B cell (primary cell): Measurements from ENCODE around the gene MST1R. TPM values are rescaled to one million over a fixed set of nuclear protein-coding genes. Genes with fewer than 3 reads are reported as not detected.

Experiments
- ATAC-seq: fragments of 200-7000 bp; cut with Tn5 transposase; one replicate; pipeline ENCODE4 v1.10.0; 2021; ENCODE audit warnings: low read depth, mild to moderate bottlenecking, moderate number of reproducible peaks, moderate library complexity
- CTCF ChIA-PET: fragments of 350-600 bp; sonication (Branson Sonifier 250); formaldehyde crosslinking; loops from one replicate; lab custom pipeline; 2021; ENCODE audit warnings: antibody characterized with exemption, inconsistent platforms; lab: Charles Lee
- POLR2A ChIA-PET: fragments of 350-600 bp; sonication (Branson Sonifier 250); formaldehyde crosslinking; loops from one replicate; lab custom pipeline; 2021; ENCODE audit warnings: antibody characterized with exemption; lab: Charles Lee
- DNase-seq: peaks from one replicate; pipeline ENCODE4 v3.0.0; 2013
- H2AFZ ChIP-seq: 2 replicates; pipeline ENCODE4 v1.6.1; 2012; ENCODE audit warnings: mild to moderate bottlenecking, low read depth, low read length; ENCODE audit not compliant: insufficient read depth, poor library complexity, severe bottlenecking
- H3K27ac ChIP-seq, 2 donors: 1 replicate in 1 of 2; 2 replicates in 1 of 2; pipeline ENCODE4 v1.5.1; 2012 to 2013; ENCODE audit warnings: low read length in 2 of 2, mild to moderate bottlenecking in 2 of 2, moderate library complexity in 1 of 2
- H3K27me3 ChIP-seq, 4 experiments: fragments of 200-600 bp in 1 of 4; sonication (generic) in 1 of 4; replicated peaks in 1 of 4; 1 replicate in 2 of 4; 2 replicates in 2 of 4; pipeline versions ENCODE4 v1.6.1 to v1.7.0; 2013 to 2016; ENCODE audit warnings: low read length in 3 of 4, mild to moderate bottlenecking in 2 of 4, mixed read lengths in 1 of 4, moderate library complexity in 1 of 4; ENCODE audit not compliant: insufficient read depth in 4 of 4, control insufficient read depth in 3 of 4; ENCODE audit errors: control extremely low read depth in 1 of 4
- H3K36me3 ChIP-seq, 2 experiments: replicated peaks in 1 of 2; 1 replicate in 1 of 2; 2 replicates in 1 of 2; pipeline versions ENCODE4 v1.6.1 to v1.7.1; 2013; ENCODE audit warnings: low read length in 1 of 2; ENCODE audit not compliant: insufficient read depth in 2 of 2, control insufficient read depth in 1 of 2; ENCODE audit errors: control extremely low read depth in 1 of 2, extremely low read depth in 1 of 2
- H3K4me1 ChIP-seq, 2 donors: fragments of 200-600 bp in 1 of 2; sonication (generic) in 1 of 2; 1 replicate in 1 of 2; 2 replicates in 1 of 2; pipeline versions ENCODE4 v1.5.1 to v1.6.1; 2013 to 2017; ENCODE audit warnings: low read length in 2 of 2; ENCODE audit not compliant: control insufficient read depth in 2 of 2, insufficient read depth in 2 of 2
- H3K4me2 ChIP-seq: replicated peaks from 2 replicates; pipeline ENCODE3; 2012; ENCODE audit warnings: mild to moderate bottlenecking, low read depth, low read length; ENCODE audit not compliant: poor library complexity, severe bottlenecking
- H3K4me3 ChIP-seq, 5 experiments: fragments of 200-600 bp in 1 of 5; sonication (generic) in 1 of 5; 1 replicate in 3 of 5; 2 replicates in 2 of 5; pipeline versions ENCODE4 v1.5.1 to v1.7.0; 2011 to 2016; ENCODE audit warnings: low read length in 4 of 5, mild to moderate bottlenecking in 4 of 5, low read depth in 2 of 5, control low read depth in 1 of 5, moderate library complexity in 1 of 5; ENCODE audit not compliant: insufficient read depth in 1 of 5; ENCODE audit errors: control extremely low read depth in 1 of 5, extremely low read depth in 1 of 5
- H3K79me2 ChIP-seq: fragments of 200-600 bp; sonication (generic); one replicate; pipeline ENCODE4 v1.6.0; 2016; ENCODE audit warnings: low read length; ENCODE audit not compliant: control insufficient read depth, insufficient read depth
- H3K9ac ChIP-seq: fragments of 200-600 bp; sonication (generic); 2 replicates; pipeline ENCODE4 v1.6.1; 2017; ENCODE audit warnings: mild to moderate bottlenecking, low read length, moderate library complexity
- H3K9me3 ChIP-seq, 3 donors: one replicate each; pipeline versions ENCODE4 v1.6.1 to v1.7.1; 2013; ENCODE audit warnings: low read length in 2 of 3; ENCODE audit not compliant: control insufficient read depth in 2 of 3, insufficient read depth in 1 of 3; ENCODE audit errors: control extremely low read depth in 1 of 3
- H4K20me1 ChIP-seq: 2 replicates; pipeline ENCODE4 v1.6.0; 2012; ENCODE audit warnings: mild to moderate bottlenecking, low read length; ENCODE audit not compliant: insufficient read depth, control insufficient read depth, poor library complexity, severe bottlenecking
- H3K27ac Mint-ChIP-seq: one replicate; pipeline ENCODE4 v1.8.0; 2021; ENCODE audit warnings: mixed read lengths
- H3K27me3 Mint-ChIP-seq: one replicate; pipeline ENCODE4 v1.8.0; 2021; ENCODE audit warnings: mixed read lengths
- H3K4me1 Mint-ChIP-seq: one replicate; pipeline ENCODE4 v1.8.0; 2021; ENCODE audit warnings: mixed read lengths
- H3K4me3 Mint-ChIP-seq: one replicate; pipeline ENCODE4 v1.8.0; 2021; ENCODE audit warnings: mixed read lengths
- H3K9me3 Mint-ChIP-seq: one replicate; pipeline ENCODE4 v1.8.0; 2022; ENCODE audit warnings: mixed read lengths; ENCODE audit not compliant: insufficient read depth
- EZH2 ChIP-seq: IDR thresholded peaks from 2 replicates; pipeline ENCODE4 v1.6.1; 2012; ENCODE audit warnings: borderline replicate concordance, low read depth, mild to moderate bottlenecking, moderate library complexity, low read length; ENCODE audit not compliant: insufficient read depth, poor library complexity, severe bottlenecking
- WGBS: methylation state at CpG from one replicate; pipeline ENCODE4 v1.1.5; 2013; ENCODE audit warnings: missing lambda C conversion rate; ENCODE audit not compliant: insufficient coverage; 5-methylcytosine and 5-hydroxymethylcytosine counted together
- intact Hi-C: fragments of 100-400 bp; cut with micrococcal nuclease; formaldehyde crosslinking; loops from one replicate; pipeline ENCODE4 v1.10.0; 2022
- polyA plus RNA-seq: library from polyadenylated mRNA; depleted of rRNA; stranded (reverse); fragments of >200 nt; gene quantifications from 2 replicates; pipeline ENCODE4 v1.2.3, GENCODE V29; 2012
- total RNA-seq, 2 donors: library from RNA; stranded (reverse); fragments of 120-200 nt in 1 of 2; gene quantifications; 1 replicate in 1 of 2; 2 replicates in 1 of 2; pipeline versions ENCODE4 v1.2.3 to v1.2.4, GENCODE V29; 2013 to 2022
- TF ChIP-seq, protein P1 (sequence below): fragments of 200-600 bp; IDR thresholded peaks from one replicate; pipeline ENCODE4 v1.8.0; 2022; ENCODE audit warnings: antibody characterized with exemption, mild to moderate bottlenecking

The MST1R gene
- total and polyA plus RNA-seq, 2 donors (not counting 1 experiment from before 2014, with no cell fraction given), result 1.7 to 2.4 TPM

DNA sequence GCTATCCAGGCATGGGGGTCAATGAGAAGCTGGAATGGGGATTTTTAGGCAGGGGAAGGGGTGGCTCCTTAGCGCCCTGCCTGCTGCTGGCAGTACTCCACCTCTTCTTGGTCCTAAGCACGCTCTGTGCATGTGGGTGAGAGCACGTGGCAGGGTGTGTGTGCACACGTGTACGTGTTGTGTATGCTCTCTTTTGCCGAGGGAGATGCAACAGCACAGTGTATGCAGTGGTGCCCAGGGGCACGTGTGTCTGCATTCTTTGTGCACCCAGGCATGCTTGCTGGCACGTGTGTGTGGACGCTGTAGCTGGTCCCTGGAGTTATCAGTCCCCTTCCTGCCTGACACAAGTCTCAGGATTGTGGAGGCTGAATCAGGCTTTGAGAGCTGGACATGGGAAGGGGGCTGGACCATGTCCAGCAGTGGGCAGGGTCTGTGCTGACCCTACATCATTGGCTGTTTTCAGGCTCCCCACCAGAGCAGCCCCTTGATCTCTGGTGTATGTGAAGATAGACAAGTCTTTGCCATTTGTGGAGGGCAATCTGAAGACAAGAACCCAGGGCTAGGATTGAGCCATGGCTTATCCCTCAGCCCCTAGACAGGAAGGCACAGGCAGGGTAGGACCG is 32.0 kb downstream of the MST1R start:
- no peaks in the 10 kb centered on the region for H3K9me3 Mint-ChIP-seq
- no peak overlapping the region for H2AFZ ChIP-seq
- intact Hi-C loops, result no loop called here
- WGBS, result 90% methylated on average over 10 of the region's 10 CpGs
- no peak for TF ChIP-seq EZH2
- TF ChIP-seq, protein P1, sequence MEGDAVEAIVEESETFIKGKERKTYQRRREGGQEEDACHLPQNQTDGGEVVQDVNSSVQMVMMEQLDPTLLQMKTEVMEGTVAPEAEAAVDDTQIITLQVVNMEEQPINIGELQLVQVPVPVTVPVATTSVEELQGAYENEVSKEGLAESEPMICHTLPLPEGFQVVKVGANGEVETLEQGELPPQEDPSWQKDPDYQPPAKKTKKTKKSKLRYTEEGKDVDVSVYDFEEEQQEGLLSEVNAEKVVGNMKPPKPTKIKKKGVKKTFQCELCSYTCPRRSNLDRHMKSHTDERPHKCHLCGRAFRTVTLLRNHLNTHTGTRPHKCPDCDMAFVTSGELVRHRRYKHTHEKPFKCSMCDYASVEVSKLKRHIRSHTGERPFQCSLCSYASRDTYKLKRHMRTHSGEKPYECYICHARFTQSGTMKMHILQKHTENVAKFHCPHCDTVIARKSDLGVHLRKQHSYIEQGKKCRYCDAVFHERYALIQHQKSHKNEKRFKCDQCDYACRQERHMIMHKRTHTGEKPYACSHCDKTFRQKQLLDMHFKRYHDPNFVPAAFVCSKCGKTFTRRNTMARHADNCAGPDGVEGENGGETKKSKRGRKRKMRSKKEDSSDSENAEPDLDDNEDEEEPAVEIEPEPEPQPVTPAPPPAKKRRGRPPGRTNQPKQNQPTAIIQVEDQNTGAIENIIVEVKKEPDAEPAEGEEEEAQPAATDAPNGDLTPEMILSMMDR, result no peak
- no peaks in the 10 kb centered on the region for H3K36me3 ChIP-seq
- no peak overlapping the region for H3K4me3 Mint-ChIP-seq
- ATAC-seq (no peak), DNase-seq (no peak)
- H3K9me3 ChIP-seq, result peaks cover 0 to 12% (median 0%) of the 10 kb centered on the region in 3 donors
- no peak overlapping the region for H3K9ac ChIP-seq
- H4K20me1 ChIP-seq, result no peaks in the 10 kb centered on the region
- no peak overlapping the region for H3K4me2 ChIP-seq
- no peak overlapping the region for H3K27ac Mint-ChIP-seq
- H3K27me3 Mint-ChIP-seq, result peaks cover 27% of the 10 kb centered on the region
- ChIA-PET CTCF (no interaction called here), POLR2A (no interaction called here)
- no peak overlapping the region for H3K4me3 ChIP-seq
- no peak overlapping the region for H3K27ac ChIP-seq
- peaks cover 0 to 33% (median 19%) of the 10 kb centered on the region in 4 experiments for H3K27me3 ChIP-seq
- H3K4me1 Mint-ChIP-seq, result no peaks in the 10 kb centered on the region
- H3K4me1 ChIP-seq, result peaks cover 12 to 18% of the 10 kb centered on the region in 2 donors
- no peaks in the 10 kb centered on the region for H3K79me2 ChIP-seq

DNA sequence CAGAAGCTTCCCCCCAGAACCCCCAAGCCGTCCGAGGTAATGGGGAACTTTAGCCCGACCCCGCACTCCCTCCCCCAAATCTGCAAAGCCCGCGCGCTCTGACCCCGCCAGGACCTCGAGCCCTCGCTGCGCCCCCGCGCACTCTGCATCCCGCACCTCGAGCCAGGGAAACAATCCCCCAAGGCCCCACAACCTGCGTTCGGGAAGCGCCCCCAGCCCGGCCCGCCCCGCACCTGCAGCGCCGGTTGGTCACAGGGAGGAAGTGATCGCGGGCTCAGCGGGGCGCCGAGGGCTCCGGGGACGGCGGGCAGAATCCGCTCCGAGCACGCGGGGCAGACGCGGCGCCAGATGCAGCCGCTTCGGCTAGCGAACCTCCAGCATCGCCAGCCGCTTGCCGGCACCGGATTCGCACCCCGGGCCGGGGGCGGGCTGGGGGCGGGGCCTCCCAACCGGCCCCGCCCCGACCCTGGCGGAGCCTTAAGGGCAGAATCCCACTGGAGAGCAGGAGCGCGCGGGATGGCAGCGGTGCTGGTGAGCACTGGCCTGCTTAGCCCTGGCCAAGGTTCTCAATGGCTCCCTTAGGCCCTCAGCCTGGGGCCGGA is 34.0 kb downstream of the MST1R start, which contains the start of gene CAMKV:
Gene CAMKV (minus strand): TSS at position 382 of the 602 bp plus-strand sequence. CDS start 7,518 bp downstream, outside the sequence.
- peaks cover 0 to 49% (median 20%) of the 10 kb centered on the region in 4 experiments for H3K27me3 ChIP-seq
- TF ChIP-seq, protein P1, result no peak
- TF ChIP-seq EZH2, result no peak
- ATAC-seq, result peak; percentile 57
- peak within 1 kb of the TSS; percentile 56 for H3K4me3 Mint-ChIP-seq
- no peaks in the 10 kb centered on the region for H3K9me3 Mint-ChIP-seq
- H3K4me1 Mint-ChIP-seq, result no peaks in the 10 kb centered on the region
- peak; percentile 58 for DNase-seq
- H3K79me2 ChIP-seq, result no peaks in the 10 kb centered on the region
- 1% methylated on average over 59 of the region's 59 CpGs for WGBS
- CTCF ChIA-PET, result interaction anchor here (0.7 to 1.3 kb wide), 2 partner anchors 20 to 24 kb away, joined by 3 to 4 read pairs; no protein-coding TSS in a partner anchor
- H3K27ac Mint-ChIP-seq, result peak within 1 kb of the TSS; percentile 37
- H3K4me1 ChIP-seq, result peaks cover 12 to 18% of the 10 kb centered on the region in 2 donors
- H3K9me3 ChIP-seq, result peaks cover 0 to 12% (median 0%) of the 10 kb centered on the region in 3 donors
- H3K4me3 ChIP-seq, result peak within 1 kb of the TSS in 4 of 5 experiments; percentile 19 to 38 (median 32)
- H3K4me2 ChIP-seq, result peak within 1 kb of the TSS; percentile 93
- intact Hi-C loops, result no loop called here
- H3K27me3 Mint-ChIP-seq, result peaks cover 37% of the 10 kb centered on the region
- no peaks in the 10 kb centered on the region for H4K20me1 ChIP-seq
- peak within 1 kb of the TSS; percentile 45 for H3K9ac ChIP-seq
- H3K36me3 ChIP-seq, result no peaks in the 10 kb centered on the region
- no peak within 1 kb of the TSS for H3K27ac ChIP-seq
- POLR2A ChIA-PET, result interaction anchor here (0.6 to 0.8 kb wide), 2 partner anchors 66 to 365 kb away, joined by 3 to 6 read pairs; no protein-coding TSS in a partner anchor
- H2AFZ ChIP-seq, result peak within 1 kb of the TSS; percentile 58
